ENCODE data around the gene TRIP13.
"Not testable (repeated sequence)": the region's sequence is repeated elsewhere in the genome, so short reads cannot be mapped to it uniquely, and the experiment has no call there.

Gene TRIP13

DNA sequence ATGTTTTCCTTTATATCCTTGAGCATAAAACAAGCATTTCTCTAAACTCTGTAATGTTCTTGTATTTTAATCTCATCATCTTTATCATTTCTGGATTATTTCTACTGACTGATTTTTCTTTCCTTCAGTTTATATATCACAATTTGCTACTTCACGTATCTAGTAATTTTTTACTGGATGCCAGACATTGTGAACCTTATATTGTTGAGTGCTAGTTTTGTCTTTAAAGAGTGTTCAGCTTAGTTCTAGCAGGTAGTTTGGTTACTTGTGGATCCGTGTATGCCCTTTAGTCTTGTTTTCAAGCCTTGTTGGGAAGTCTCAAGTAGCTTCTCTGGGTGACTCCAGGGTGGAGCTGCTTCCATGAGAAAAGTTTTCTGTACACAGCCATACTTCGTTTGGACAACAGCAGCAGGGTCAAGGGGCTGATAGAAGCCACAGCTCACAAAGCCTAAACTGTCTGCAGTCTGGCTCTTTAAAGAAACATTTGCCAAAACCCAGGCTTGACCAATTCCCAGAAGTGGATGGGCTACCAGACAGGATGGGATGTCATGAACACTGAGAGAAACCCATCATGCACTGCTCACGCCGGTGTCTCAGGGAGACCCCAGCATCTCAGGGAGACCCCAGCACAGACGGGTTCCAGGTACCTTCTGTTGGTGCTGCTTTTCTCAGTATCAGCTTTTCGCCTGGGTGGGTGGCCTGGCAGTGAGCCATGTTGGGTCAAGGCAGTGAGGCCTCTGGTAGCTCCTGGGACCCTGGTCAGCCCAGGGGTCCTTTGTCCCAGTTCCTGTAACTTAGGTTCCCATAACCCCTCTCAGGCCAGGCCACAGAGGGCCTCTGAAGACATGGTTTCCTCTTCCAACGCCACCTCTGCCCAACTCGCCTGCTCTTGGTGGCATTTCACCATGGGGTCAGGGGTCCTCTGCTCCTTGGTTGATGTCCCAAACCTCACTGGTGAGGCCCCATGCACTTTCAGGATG, 29.1 kb downstream of the TRIP13 start:
- DNase-seq = no peak

DNA sequence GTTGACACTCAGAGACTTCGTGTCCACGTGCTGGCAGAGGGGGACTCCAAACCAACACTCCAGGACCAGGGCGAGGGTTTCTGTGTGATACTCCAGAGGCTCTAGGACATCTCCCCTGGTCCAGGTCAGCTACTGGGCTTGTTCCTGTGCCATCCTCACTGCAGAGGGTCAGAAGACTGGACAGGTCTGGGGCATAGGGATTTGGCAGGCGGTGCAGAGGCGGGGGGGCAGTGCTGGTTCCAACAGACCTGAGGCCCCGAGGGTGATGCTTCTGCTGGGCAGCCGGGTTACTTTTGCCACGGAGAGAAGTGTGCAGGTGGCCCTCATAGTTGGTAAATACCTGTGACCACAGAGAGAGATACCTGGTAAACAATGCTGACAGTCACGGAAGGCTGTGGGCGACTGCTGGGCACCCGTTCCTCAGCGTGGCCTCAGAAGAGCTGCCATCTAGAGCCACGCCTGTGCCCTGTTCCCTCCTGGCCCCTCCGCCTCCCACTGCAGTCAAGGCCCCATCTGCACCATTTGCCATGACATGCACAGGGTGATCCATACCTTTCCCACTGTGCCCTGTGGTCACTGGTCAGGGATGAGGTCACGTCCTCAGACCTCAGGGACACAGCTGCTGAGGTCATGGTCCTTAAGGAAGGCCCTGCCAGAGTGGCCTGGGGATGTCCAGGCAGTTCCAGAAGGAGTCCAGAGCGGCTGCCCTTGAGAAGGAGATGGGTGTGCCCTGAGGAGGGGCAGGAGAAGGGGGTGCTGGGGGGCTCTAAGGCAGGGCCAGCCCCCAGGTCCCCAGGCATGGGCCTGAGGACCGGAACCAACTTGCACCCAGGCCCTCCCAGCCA, 30.0 kb downstream of the TRIP13 start:
- DNase-seq = no peak

DNA sequence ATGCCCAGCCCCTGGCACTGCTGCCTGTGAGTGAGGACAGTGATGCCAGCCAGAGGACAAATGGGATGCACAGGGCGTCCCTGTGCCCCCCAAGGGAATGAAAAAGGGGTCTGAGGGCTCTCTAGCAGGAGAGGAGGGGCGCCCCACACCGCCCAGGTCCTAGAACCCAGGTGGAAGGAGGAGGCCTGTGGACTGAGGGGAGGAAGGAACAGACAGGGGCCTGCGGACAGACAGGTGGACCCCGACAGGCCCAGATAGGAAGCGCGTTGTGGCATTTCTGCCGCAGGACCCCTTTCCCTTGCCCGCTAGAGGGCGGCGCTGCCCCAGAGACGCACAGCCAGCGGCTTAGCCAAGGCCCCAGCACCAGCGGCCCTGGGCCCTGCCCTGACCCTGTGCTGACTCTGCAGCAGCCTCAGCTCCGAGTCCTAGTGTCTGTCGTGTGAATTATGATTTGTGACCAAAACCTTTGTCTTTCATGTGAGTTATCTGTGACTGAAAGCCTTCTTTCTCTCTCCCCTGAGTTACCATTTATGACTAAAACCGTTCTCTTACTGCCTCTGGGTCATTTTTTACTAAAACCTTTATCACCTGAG, 30.7 kb downstream of the TRIP13 start:
- peak; percentile 87 for DNase-seq

DNA sequence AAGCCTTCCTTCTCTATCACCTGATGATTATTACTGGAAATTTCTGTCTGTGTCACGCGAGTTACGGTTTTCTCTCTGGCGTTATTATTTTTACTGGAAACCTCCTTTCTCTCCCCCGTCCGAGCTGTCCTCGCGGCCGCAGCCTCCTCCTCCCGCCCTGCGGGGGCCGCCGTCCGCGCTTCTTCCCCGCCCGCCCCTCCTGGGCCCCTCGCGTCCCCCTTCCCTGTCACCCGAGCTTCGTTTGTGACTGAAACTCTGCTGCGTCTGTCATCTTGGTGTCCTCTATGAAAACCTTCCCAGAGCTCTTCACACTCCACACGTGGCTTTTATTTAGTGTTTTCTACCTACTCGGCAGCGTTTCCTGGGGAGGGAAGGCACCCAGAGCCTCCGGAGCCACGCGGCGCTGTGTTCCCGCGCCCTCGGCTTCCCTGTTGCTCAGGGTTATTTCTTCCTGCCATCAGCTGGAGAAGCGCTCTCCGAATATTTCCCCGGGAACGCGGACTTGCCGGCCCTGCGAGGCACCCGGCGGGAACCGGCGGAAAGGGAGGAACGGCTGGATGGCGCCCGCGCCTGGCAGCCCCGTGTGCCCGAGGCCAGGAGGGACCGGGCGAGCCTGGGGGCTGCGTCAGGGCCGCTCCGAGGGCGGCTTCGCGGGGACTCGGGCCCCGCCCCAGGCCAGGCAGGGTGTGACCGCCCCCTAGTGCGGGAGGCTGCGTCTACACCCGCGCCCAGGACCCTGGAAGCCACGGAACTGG, 33.9 kb downstream of the TRIP13 start:
- no peak for DNase-seq

DNA sequence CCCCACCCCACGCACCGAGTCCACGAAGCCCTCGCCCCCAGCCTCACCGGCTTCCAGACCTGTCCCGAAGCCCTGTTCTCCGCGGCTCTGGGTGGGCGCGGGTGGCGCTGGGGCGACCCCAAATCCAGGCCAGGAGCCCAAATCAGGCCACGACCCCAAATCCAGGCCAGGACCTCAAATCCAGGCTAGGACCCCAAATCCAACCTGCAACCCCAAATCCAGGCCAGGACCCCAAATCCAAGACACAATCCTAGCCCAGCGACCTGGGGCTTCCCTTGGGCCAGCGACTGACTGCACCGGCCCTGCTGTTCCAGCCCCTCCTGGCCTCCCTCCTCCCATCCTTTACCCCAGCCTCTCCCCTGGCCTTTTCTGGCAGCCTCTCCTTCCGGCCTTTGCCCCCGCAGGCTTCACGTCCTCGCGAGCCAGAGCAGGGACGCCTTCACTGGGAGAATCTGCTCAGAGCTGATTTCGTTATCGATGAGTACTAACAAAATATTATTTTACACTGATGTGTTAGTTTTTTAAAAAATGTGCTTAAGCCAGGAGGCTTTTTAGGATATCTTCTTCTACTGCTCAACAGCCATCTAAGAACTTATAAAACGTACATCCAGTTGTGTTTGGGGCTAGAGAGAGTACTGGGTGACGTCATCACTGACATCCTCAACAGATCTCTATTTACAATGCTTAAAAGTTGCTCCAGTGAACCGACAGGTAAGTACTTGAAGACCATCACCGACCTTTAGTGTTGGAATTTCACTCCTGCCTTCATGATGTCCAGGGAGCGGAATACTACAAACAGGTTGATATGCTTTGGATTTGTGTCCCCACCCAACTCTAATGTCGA, 34.7 kb downstream of the TRIP13 start:
- peak; percentile 54 for DNase-seq

DNA sequence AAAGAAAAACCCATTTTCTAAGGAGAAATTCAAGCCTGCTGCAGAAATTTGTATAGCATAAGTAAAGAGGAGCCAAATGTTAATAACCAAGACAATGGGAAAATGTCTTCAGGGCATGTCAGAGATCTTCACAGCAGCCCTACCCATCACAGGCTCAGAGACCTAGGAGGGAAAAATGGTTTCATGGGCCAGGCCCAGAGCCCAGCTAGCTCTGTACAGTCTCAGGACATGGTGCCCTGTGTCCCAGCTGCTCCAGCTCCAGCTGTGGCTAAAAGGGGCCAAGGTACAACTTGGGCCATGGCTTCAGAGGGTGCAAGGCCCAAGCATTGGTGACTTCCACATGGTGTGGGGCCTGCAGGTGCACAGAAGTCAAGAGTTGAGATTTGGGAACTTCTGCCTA, 36.5 kb downstream of the TRIP13 start:
- DNase-seq = peak; percentile 32

DNA sequence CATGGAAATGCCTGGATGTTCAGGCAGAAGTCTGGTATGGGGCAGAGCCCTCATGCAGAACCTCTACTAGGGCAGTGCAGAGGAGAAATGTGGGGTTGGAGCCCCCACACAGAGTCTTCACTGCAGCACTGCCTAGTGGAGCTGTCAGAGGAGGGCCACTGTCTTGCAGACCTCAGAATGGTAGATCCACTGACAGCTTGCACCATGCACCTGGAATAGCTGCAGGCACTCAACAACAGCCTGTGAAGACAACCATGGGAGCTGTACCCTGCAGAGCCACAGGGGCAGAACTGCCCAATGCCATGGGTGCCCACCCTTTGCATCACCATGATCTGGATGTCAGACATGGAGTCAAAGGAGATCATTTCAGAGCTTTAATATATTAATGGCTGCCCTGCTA, 36.9 kb downstream of the TRIP13 start:
- peak; percentile 43 for DNase-seq

DNA sequence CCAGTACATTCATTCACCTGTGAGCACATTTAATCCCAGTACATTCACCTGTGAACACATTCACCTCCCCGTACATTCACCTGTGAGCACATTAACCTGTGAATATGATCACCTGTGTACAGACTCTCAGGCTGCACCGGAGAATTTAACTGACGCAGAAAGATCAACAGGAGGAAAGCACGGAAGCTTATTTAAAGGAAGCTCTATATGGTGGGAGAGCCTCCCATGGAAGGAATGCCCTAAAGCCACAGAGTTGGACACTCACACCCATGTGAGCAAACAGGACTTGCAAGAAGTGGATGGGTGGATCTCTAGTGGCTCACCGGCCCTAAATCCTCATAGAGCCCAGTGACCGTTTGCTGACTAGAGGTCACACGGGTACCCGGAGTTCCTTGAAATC, 38.2 kb downstream of the TRIP13 start:
- DNase-seq = peak; percentile 26

DNA sequence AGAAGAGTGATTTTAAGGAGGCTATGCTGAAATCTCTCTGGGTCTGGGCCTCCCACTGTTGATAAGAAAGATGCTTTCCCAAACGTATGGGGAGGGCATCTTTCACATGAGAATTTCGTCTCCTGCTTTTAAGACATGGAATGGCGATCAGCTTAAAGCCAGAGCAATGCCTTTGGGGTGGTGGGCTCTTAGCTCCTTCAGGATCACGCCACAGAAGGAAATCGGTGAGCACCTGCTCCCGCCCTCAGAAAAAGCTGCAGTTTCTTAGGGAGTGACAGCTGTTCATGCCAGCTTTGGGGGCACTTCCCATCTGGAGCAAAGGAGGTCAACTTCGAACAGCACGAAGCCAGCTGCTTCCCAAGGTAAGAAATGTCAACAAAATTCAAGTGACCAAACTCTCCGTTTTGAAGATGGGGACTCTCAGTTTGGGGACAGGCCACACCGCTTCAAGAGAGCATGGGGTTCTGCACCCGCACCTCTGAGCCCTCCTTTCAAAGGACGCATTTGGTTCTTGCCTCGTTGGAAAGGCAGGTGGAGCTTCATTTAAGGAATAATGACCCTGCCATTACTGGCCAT, 39.0 kb downstream of the TRIP13 start:
- DNase-seq = peak; percentile 23

DNA sequence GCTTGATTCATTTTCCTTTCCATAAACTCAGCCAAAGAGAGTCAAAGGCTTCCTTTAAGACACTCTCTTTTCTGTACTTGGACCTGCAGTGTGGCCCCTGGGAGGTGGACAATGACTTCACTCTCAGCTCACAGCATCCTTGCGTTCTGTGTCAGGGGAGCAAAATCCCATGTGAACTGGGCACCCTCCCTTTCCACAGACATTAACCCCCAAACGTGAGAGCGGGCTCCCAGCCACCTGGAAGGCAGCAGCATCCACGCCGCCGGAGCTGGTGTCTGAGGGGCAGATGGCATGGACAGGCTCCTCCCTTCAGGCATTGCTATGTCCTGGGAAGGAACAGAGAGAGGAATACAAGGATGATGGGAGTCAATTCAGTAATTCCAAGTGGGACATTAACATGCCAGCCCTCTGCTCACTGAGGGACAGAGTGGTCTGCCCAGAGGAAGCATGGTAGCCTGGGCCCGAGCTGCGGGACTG, 39.5 kb downstream of the TRIP13 start:
- DNase-seq = peak; percentile 46

DNA sequence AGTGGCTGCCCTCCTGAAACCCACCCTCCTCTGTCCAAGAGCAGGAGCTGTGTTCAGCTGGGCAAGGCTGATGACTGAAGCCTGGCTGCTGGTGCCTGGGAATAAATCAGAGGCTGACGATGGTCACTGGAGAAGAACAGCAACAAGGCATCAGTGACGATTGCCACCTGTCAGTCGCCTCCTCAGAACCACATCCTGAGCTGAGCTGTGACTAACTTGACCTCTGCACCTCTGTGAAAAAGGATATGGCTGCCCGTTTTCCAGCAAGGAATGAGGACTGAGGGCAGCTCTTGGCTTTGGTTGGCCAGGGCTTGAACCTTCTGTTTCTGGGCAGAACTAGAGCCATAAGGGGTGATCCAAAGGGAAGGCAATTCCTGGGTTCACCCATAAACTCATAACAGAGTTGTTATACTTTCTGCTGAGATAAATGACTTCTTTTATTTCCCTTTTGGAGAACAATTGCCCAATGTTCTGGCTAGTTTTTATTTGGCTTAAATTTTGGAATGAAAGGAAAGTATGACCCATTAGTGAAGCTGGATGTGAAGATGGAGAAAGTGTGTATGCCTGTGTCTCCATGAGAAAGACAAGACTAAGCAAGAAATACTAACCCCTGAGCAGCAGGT, 40.1 kb downstream of the TRIP13 start:
- DNase-seq = peak; percentile 51

DNA sequence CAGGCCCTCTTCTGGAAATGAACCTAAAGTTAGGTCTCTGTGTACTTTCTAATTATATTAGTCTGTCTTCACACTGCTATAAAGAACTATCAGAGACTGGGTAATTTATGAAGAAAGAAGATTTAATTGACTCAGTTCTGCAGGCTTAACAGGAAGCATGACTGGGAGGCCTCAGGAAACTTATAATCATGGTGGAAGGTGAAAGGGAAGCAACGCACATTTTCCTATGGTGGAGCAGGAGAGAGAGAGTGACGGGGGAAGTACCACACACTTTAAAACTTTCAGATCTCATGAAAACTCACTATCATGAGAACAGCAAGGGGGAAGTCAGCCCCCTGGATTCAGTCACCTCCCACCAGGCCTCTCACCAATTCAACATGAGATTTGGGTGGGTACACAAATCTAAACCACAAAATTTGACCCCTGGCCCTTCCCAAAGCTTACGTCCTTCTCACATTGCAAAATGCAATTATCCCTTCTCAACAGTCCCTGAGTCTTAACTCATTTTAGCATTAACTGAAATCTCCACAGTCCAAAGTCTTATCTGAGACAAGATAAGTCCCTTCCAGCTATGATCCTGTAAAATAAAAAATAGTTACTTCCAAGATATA, 40.7 kb downstream of the TRIP13 start:
- DNase-seq = peak; percentile 17

DNA sequence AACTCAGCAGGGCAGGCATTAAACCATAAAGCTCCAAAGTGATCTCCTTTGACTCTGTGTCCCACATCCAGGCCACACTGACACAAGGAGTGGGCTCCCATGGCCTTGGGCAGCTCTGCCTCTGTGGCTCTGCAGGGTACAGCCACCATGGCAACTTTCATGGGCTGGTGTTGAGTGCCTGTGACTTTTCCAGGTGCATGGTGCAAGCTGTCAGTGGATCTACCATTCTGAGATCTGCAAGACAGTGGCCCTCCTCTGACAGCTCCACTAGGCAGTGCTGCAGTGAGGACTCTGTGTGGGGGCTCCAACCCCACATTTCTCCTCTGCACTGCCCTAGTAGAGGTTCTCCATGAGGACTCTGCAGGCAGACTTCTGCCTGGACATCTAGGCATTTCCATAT, 41.3 kb downstream of the TRIP13 start:
- peak; percentile 47 for DNase-seq

DNA sequence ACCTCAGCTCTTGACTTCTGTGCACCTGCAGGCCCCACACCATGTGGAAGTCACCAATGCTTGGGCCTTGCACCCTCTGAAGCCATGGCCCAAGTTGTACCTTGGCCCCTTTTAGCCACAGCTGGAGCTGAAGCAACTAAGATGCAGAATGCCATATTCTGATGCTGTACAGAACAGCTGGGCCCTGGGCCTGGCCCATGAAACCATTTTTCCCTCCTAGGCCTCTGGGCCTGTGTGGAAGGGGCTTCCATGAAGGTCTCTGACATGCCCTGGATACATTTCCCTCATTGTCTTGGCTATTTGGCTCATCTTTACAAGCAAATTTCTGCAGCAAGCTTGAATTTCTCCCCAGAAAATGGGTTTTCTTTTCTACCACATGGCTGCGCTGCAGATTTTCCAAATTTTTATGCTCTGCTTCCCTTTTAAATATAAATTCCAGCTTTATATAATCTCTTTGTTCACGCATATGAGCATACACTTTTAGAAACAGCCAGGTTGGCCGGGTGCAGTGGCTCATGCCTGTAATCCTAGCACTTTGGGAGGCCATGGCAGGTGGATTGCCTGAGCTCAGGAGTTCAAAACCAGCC, 41.8 kb downstream of the TRIP13 start:
- DNase-seq = not testable (repeated sequence)

DNA sequence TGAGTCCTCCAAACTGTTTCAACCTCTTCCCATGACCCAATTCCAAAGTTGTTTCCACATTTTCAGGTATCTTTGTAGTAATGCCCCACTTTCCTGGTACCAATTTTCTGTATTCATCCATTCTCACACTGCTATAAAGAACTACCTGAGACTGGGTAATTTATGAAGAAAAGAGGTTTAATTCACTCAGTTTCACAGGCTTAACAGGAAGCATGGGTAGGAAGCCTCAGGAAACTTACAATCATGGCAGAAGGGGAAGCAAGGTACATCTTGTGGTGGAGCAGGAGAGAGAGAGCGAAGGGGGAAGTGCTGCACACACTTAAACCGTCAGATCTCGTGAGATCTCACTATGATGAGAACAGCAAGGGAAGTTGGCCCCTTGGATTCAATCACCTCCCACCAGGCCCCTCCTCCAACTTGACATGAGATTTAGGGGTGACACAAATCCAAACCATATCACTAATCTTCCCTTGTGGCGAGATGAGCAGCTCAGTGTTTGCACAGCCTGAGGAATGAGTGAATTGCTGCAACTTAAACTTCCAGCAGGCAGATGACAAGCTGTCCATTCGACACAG, 42.9 kb downstream of the TRIP13 start:
- DNase-seq = no peak

DNA sequence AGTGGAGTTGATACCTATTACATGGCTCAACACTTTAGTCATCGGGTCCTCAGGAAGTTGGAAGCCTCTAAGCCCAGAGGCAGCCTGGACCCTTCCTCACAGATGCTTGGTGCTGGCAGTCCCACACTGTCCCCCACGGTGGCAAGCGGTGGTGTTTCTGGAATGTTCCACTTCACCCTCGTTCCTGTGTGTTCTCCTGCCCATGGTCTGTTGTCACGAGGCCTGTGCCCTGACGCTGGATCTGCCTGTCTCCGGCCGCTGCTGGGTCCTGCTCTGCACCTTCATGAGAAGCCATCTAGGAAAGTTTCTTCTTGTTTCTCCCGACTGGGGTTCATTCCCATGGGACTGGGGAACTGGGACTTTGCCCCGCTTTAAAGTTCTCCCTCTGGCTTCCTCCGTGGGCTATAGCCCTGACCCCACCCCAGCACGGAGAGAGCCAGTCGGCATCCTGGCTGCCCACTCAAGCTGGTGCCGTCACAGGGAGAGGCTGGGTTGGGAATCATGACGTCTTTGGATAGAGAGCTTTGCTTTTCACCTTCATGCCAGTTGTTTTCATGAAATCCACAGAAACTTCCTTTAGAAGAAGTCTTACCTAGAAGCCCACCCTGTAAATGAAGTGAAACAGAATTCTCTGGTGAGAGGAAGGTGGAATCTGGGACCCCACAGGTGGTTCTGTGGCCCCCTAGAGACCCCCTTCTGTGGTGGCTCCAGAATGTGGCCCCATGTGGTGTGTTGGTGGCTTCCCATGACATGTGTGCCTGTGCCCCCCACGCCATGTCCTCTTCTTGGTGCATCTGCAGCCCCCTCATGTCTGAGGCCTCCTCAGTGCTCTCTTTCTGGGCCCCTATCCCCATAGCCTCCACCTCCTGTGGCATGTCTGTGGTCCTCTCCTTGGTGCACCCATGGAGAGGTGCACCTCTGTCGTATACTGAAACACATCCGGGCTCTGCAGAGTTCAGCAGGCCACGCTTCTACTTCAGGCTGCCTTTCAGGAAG, 43.8 kb downstream of the TRIP13 start:
- DNase-seq = peak; percentile 40

DNA sequence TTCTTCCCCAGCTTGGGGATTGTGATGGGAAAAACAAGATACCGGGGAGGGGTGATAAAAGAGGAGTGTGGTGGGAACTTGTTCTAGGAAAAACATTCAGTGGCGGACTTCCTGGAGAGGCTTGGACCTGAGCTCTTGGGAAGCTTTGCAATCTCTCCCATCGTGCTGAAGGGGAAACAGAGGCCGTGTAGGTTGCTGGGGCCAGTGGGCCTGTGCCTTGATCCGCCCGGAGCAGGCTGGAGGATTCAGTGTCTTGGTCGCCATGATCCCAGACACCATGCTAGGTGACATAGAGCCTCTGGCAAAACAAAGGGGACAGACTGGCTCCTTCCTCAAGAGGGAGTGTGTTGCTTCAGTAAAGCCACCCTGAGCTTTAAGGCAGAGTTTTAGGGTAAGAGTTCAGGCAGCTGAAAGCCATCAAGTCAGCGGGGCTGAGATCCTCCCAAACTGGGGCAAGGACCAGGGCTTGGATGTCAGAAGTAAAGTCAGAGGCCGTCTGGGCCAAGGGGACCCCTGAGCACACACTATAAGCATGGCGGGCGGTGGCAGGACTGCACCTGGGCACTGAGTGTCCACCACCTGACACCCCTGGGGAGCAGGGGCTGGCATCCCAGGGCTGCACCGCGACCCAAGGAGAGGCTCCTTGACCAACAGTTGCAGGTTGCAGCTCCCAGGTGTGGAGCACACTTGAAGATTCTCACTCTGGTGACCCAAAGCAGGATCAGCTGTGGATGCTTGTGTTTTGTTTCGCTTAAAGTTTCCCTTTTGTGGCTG, 44.7 kb downstream of the TRIP13 start:
- DNase-seq = peak; percentile 42

Data from activated CD8-positive, alpha-beta memory T cell treated with anti-CD3 and anti-CD28 coated beads, Interleukin-2, amount 50 U/mL, for 48 hours (primary cell).